ENCODE measurements around the gene HSPB8. TPM values are rescaled to one million over a fixed set of nuclear protein-coding genes. Genes with fewer than 3 reads are reported as not detected.
"Not testable (repeated sequence)": the region's sequence is repeated elsewhere in the genome, so short reads cannot be mapped to it uniquely, and the experiment has no call there.

HSPB8 gene
- total RNA-seq, 1 donor from 2014 or later = 94.5 TPM

DNA sequence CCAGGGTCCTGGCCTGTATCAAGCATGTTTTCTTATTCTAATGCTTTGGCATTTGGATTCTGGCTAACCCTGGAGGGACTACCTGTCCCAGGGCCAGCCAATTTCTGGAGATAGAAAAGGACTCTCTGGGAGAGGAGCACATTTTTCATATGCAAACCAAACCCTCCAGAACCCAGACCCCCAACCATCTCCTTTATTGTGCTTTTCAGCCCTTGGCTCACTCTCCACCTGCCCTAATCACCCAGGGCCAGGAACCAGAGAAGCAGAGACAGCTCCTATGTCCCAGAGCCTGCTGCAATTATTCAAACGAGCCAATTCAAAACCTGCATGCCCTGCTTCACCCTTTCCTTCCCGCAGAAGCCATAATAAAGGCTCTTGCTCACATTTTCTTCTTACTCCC, 23.8 kb downstream of the HSPB8 start:
- H3K27ac ChIP-seq (ENCODE audit: low read depth, low read length) = no peak overlapping the region

GRCh38 chr12:119204131-119204530, 25.4 kb downstream of the HSPB8 start:
- no peaks in the 10 kb centered on the region for H3K9me3 ChIP-seq (ENCODE audit: control insufficient read depth in 3 of 3, low read length in 3 of 3)
- H3K36me3 ChIP-seq (ENCODE audit: control insufficient read depth in 3 of 3, insufficient read depth in 3 of 3, low read length in 3 of 3) = no peaks in the 10 kb centered on the region
- H3K27ac ChIP-seq (ENCODE audit: low read depth, low read length) = peak overlapping the region; percentile 34
- H3K9ac ChIP-seq (ENCODE audit: low read depth in 1 of 3, low read length in 3 of 3) = peak overlapping the region in 1 of 3 donors; percentile 27
- no peaks in the 10 kb centered on the region for H3K27me3 ChIP-seq (ENCODE audit: control insufficient read depth in 3 of 3, insufficient read depth in 3 of 3, low read length in 3 of 3)
- peaks cover 29 to 41% (median 41%) of the 10 kb centered on the region in 3 donors for H3K4me1 ChIP-seq (ENCODE audit: control insufficient read depth in 3 of 3, insufficient read depth in 3 of 3, low read length in 3 of 3)
- H3K4me3 ChIP-seq (ENCODE audit: low read length in 3 of 3) = no peak overlapping the region

More for the DNA sequence above, 23.8 kb downstream of the HSPB8 start:
- no peaks in the 10 kb centered on the region for H3K36me3 ChIP-seq (ENCODE audit: control insufficient read depth in 3 of 3, insufficient read depth in 3 of 3, low read length in 3 of 3)
- no peaks in the 10 kb centered on the region for H3K27me3 ChIP-seq (ENCODE audit: control insufficient read depth in 3 of 3, insufficient read depth in 3 of 3, low read length in 3 of 3)
- H3K9me3 ChIP-seq (ENCODE audit: control insufficient read depth in 3 of 3, low read length in 3 of 3) = no peaks in the 10 kb centered on the region
- no peak overlapping the region for H3K9ac ChIP-seq (ENCODE audit: low read depth in 1 of 3, low read length in 3 of 3)
- H3K4me3 ChIP-seq (ENCODE audit: low read length in 3 of 3) = no peak overlapping the region
- H3K4me1 ChIP-seq (ENCODE audit: control insufficient read depth in 3 of 3, insufficient read depth in 3 of 3, low read length in 3 of 3) = peaks cover 18 to 26% (median 25%) of the 10 kb centered on the region in 3 donors

DNA sequence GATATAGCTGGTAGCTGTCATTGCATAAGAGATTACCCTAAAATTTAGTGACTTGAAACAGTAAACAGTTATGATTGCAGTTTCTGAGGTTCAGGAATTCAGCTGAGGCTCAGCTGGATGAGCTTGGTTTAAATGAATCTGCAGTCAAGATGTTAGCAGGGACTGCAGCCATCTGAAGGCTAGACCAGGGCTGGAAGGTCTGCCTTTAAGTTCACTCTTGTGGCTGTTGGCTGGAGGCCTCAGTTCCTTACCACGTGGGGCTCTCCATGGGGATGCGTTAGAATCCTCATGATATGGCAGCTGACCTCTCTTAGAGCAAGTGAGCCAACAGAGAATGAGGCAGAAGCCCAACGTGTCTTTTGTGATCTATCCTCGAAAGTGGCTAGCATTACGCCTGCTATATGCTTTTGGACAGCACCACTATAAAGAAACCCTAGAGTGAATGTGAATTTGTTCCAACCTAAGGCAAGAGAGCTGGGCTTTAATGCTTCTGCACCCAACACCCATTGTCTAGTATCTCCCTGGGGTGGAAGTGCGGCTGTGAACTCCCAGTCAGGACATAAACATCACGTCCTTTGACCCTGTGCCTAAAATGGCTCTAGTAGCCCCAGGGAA, 26.0 kb downstream of the HSPB8 start:
- peaks cover 29 to 43% (median 42%) of the 10 kb centered on the region in 3 donors for H3K4me1 ChIP-seq (ENCODE audit: control insufficient read depth in 3 of 3, insufficient read depth in 3 of 3, low read length in 3 of 3)
- no peak overlapping the region for H3K4me3 ChIP-seq (ENCODE audit: low read length in 3 of 3)
- H3K9ac ChIP-seq (ENCODE audit: low read depth in 1 of 3, low read length in 3 of 3) = no peak overlapping the region
- no peaks in the 10 kb centered on the region for H3K9me3 ChIP-seq (ENCODE audit: control insufficient read depth in 3 of 3, low read length in 3 of 3)
- no peaks in the 10 kb centered on the region for H3K27me3 ChIP-seq (ENCODE audit: control insufficient read depth in 3 of 3, insufficient read depth in 3 of 3, low read length in 3 of 3)
- H3K27ac ChIP-seq (ENCODE audit: low read depth, low read length) = peak overlapping the region; percentile 34
- no peaks in the 10 kb centered on the region for H3K36me3 ChIP-seq (ENCODE audit: control insufficient read depth in 3 of 3, insufficient read depth in 3 of 3, low read length in 3 of 3)

- Histone ChIP-seq H3K4me3 (ENCODE audit: low read length in 3 of 3) (no peak overlapping the region), H3K9me3 (ENCODE audit: control insufficient read depth in 3 of 3, low read length in 3 of 3) (no peaks in the 10 kb centered on the region), H3K27me3 (ENCODE audit: control insufficient read depth in 3 of 3, insufficient read depth in 3 of 3, low read length in 3 of 3) (no peaks in the 10 kb centered on the region), H3K36me3 (ENCODE audit: control insufficient read depth in 3 of 3, insufficient read depth in 3 of 3, low read length in 3 of 3) (no peaks in the 10 kb centered on the region), H3K9ac (ENCODE audit: low read depth in 1 of 3, low read length in 3 of 3) (no peak overlapping the region), H3K27ac (ENCODE audit: low read depth, low read length) (no peak overlapping the region), H3K4me1 (ENCODE audit: control insufficient read depth in 3 of 3, insufficient read depth in 3 of 3, low read length in 3 of 3) (peaks cover 29 to 43% (median 42%) of the 10 kb centered on the region in 3 donors)
Observed at GRCh38 chr12:119206348-119207062, 27.8 kb downstream of the HSPB8 start.

DNA sequence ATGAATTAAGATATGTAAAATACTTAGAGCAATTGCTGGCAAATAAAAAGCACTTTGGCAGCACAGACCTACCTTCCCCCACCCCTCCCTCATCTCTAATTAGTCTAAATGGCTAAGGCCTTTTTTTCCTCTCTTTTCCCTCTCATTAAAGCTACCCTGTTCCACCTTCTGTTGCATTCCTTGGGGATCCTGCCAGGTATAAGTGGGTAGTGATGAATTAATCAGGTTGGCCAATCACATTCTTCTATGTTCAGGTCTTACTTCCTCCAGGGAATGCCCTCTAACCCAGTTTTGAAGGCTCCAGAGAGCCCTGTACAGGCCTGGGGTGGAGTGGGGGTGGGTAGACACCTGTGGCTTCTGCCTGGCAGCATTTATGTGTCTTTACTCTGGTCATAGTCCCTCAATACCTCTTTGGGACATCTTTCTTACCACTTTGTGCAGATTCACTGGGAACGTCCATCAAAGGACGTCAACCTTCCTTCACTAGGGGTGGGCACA, 28.4 kb downstream of the HSPB8 start:
- Histone ChIP-seq H3K9me3 (ENCODE audit: control insufficient read depth in 3 of 3, low read length in 3 of 3) (no peaks in the 10 kb centered on the region), H3K27ac (ENCODE audit: low read depth, low read length) (no peak overlapping the region), H3K4me1 (ENCODE audit: control insufficient read depth in 3 of 3, insufficient read depth in 3 of 3, low read length in 3 of 3) (peaks cover 29 to 43% (median 42%) of the 10 kb centered on the region in 3 donors), H3K4me3 (ENCODE audit: low read length in 3 of 3) (no peak overlapping the region), H3K9ac (ENCODE audit: low read depth in 1 of 3, low read length in 3 of 3) (no peak overlapping the region), H3K36me3 (ENCODE audit: control insufficient read depth in 3 of 3, insufficient read depth in 3 of 3, low read length in 3 of 3) (no peaks in the 10 kb centered on the region), H3K27me3 (ENCODE audit: control insufficient read depth in 3 of 3, insufficient read depth in 3 of 3, low read length in 3 of 3) (no peaks in the 10 kb centered on the region)

- Histone ChIP-seq H3K9me3 (ENCODE audit: control insufficient read depth in 3 of 3, low read length in 3 of 3) (no peaks in the 10 kb centered on the region), H3K27ac (ENCODE audit: low read depth, low read length) (peak overlapping the region; percentile 79), H3K27me3 (ENCODE audit: control insufficient read depth in 3 of 3, insufficient read depth in 3 of 3, low read length in 3 of 3) (no peaks in the 10 kb centered on the region), H3K4me3 (ENCODE audit: low read length in 3 of 3) (peak overlapping the region in 2 of 3 donors; percentile 15 to 24), H3K4me1 (ENCODE audit: control insufficient read depth in 3 of 3, insufficient read depth in 3 of 3, low read length in 3 of 3) (peaks cover 25 to 38% (median 37%) of the 10 kb centered on the region in 3 donors), H3K36me3 (ENCODE audit: control insufficient read depth in 3 of 3, insufficient read depth in 3 of 3, low read length in 3 of 3) (no peaks in the 10 kb centered on the region), H3K9ac (ENCODE audit: low read depth in 1 of 3, low read length in 3 of 3) (peak overlapping the region in 1 of 3 donors; percentile 57)
Observed at GRCh38 chr12:119208626-119209061, 29.9 kb downstream of the HSPB8 start.

GRCh38 chr12:119211884-119212283, 33.2 kb downstream of the HSPB8 start:
- H3K36me3 ChIP-seq (ENCODE audit: control insufficient read depth in 3 of 3, insufficient read depth in 3 of 3, low read length in 3 of 3) = no peaks in the 10 kb centered on the region
- H3K4me1 ChIP-seq (ENCODE audit: control insufficient read depth in 3 of 3, insufficient read depth in 3 of 3, low read length in 3 of 3) = peaks cover 12 to 22% (median 21%) of the 10 kb centered on the region in 3 donors
- no peaks in the 10 kb centered on the region for H3K9me3 ChIP-seq (ENCODE audit: control insufficient read depth in 3 of 3, low read length in 3 of 3)
- no peak overlapping the region for H3K4me3 ChIP-seq (ENCODE audit: low read length in 3 of 3)
- no peak overlapping the region for H3K27ac ChIP-seq (ENCODE audit: low read depth, low read length)
- H3K27me3 ChIP-seq (ENCODE audit: control insufficient read depth in 3 of 3, insufficient read depth in 3 of 3, low read length in 3 of 3) = no peaks in the 10 kb centered on the region
- no peak overlapping the region for H3K9ac ChIP-seq (ENCODE audit: low read depth in 1 of 3, low read length in 3 of 3)

DNA sequence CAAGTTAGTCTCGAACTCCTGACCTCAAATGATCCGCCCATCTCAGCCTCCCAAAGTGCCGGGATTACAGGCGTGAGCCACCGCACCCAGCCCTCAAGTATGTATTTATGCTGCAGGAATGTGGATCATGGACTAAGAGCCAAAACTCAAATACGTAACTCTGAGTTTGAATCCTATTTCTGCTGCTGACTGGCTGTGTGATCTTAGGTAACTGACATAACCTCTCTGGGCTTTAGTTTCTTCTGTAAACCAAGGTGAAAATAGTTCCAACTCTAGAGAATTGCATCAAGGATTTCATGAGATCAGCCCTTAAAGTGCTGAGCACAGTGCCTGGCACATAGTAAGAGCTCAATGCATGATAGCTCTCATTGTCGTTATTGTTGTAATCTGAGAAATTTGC, 37.4 kb downstream of the HSPB8 start:
- no peaks in the 10 kb centered on the region for H3K27me3 ChIP-seq (ENCODE audit: control insufficient read depth in 3 of 3, insufficient read depth in 3 of 3, low read length in 3 of 3)
- no peak overlapping the region for H3K9ac ChIP-seq (ENCODE audit: low read depth in 1 of 3, low read length in 3 of 3)
- H3K4me3 ChIP-seq (ENCODE audit: low read length in 3 of 3) = no peak overlapping the region
- H3K4me1 ChIP-seq (ENCODE audit: control insufficient read depth in 3 of 3, insufficient read depth in 3 of 3, low read length in 3 of 3) = no peaks in the 10 kb centered on the region
- no peaks in the 10 kb centered on the region for H3K9me3 ChIP-seq (ENCODE audit: control insufficient read depth in 3 of 3, low read length in 3 of 3)
- H3K27ac ChIP-seq (ENCODE audit: low read depth, low read length) = no peak overlapping the region
- no peaks in the 10 kb centered on the region for H3K36me3 ChIP-seq (ENCODE audit: control insufficient read depth in 3 of 3, insufficient read depth in 3 of 3, low read length in 3 of 3)

DNA sequence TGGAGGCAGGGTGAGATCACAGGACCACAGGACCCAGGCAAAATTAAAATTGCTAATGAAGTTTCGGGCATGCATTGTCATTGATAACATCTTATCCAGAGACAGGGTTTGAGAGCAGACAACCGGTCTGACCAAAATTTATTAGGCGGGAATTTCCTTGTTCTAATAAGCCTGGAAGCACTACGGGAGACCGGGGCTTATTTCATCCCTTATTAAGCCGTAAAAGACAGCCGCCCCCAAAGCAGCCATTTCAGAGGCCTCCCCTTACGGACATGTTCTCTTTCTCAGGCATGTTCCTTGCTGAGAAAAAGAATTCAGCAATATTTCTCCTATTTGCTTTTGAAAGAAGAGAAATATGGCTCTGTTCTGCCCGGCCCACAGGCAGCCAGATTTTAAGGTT, 40.1 kb downstream of the HSPB8 start:
- H3K27ac ChIP-seq (ENCODE audit: low read depth, low read length); H3K4me1 ChIP-seq (ENCODE audit: control insufficient read depth in 3 of 3, insufficient read depth in 3 of 3, low read length in 3 of 3); H3K27me3 ChIP-seq (ENCODE audit: control insufficient read depth in 3 of 3, insufficient read depth in 3 of 3, low read length in 3 of 3); H3K36me3 ChIP-seq (ENCODE audit: control insufficient read depth in 3 of 3, insufficient read depth in 3 of 3, low read length in 3 of 3); H3K9me3 ChIP-seq (ENCODE audit: control insufficient read depth in 3 of 3, low read length in 3 of 3); H3K4me3 ChIP-seq (ENCODE audit: low read length in 3 of 3); H3K9ac ChIP-seq (ENCODE audit: low read depth in 1 of 3, low read length in 3 of 3): not testable (repeated sequence)

All from skeletal muscle tissue (tissue), 4 donors.